Ammon's horn (tissue), 1 donor: Measurements from ENCODE around the gene ADAMTS6.
"Not testable (repeated sequence)": the region's sequence is repeated elsewhere in the genome, so short reads cannot be mapped to it uniquely, and the experiment has no call there.

Experiments
- DNase-seq: peaks from one replicate; pipeline ENCODE4 v3.0.0-alpha.2; 2016; ENCODE audit warnings: low spot score

Gene ADAMTS6

GRCh38 chr5:65474130-65474711 is 7.5 kb downstream of the ADAMTS6 start:
- DNase-seq = no peak

- no peak for DNase-seq
These were observed 13.1 kb downstream of the ADAMTS6 start for GRCh38 chr5:65468633-65469032.

- no peak for DNase-seq
These were observed 19.5 kb downstream of the ADAMTS6 start for GRCh38 chr5:65462139-65462705.

- DNase-seq = no peak
These were observed 20.2 kb downstream of the ADAMTS6 start for GRCh38 chr5:65461490-65461889.

- DNase-seq = no peak
These were observed 21.7 kb downstream of the ADAMTS6 start for GRCh38 chr5:65459995-65460394.

- no peak for DNase-seq
These were observed 26.7 kb downstream of the ADAMTS6 start for GRCh38 chr5:65455064-65455463.

GRCh38 chr5:65451436-65451835 is 30.3 kb downstream of the ADAMTS6 start:
- DNase-seq = no peak

- DNase-seq = no peak
These were observed 35.0 kb downstream of the ADAMTS6 start for GRCh38 chr5:65446682-65447081.

GRCh38 chr5:65441800-65442199 is 39.9 kb downstream of the ADAMTS6 start:
- DNase-seq = no peak

GRCh38 chr5:65440456-65440855 is 41.3 kb downstream of the ADAMTS6 start:
- DNase-seq = no peak

- DNase-seq = no peak
These were observed 47.6 kb downstream of the ADAMTS6 start for GRCh38 chr5:65434122-65434521.

- DNase-seq = no peak
These were observed 55.1 kb downstream of the ADAMTS6 start for GRCh38 chr5:65426656-65427055.

- no peak for DNase-seq
These were observed 58.1 kb downstream of the ADAMTS6 start for GRCh38 chr5:65423623-65424022.

GRCh38 chr5:65418661-65419060 is 63.1 kb downstream of the ADAMTS6 start:
- DNase-seq = no peak

GRCh38 chr5:65413822-65414221 is 67.9 kb downstream of the ADAMTS6 start:
- DNase-seq = no peak

GRCh38 chr5:65412842-65413241 is 68.9 kb downstream of the ADAMTS6 start:
- DNase-seq = no peak

GRCh38 chr5:65411356-65411755 is 70.4 kb downstream of the ADAMTS6 start:
- DNase-seq = no peak

- no peak for DNase-seq
These were observed 86.1 kb downstream of the ADAMTS6 start for GRCh38 chr5:65395526-65396155.

GRCh38 chr5:65394087-65394486 is 87.6 kb downstream of the ADAMTS6 start:
- peak; percentile 47 for DNase-seq

GRCh38 chr5:65391591-65391990 is 90.1 kb downstream of the ADAMTS6 start:
- DNase-seq = no peak

- no peak for DNase-seq
These were observed 91.5 kb downstream of the ADAMTS6 start for GRCh38 chr5:65390208-65390607.

GRCh38 chr5:65383859-65384258 is 97.9 kb downstream of the ADAMTS6 start:
- no peak for DNase-seq

GRCh38 chr5:65382582-65382981 is 99.1 kb downstream of the ADAMTS6 start:
- no peak for DNase-seq

GRCh38 chr5:65370505-65370904 is 111.2 kb downstream of the ADAMTS6 start:
- DNase-seq = not testable (repeated sequence)
